LoVo (cell line): ENCODE measurements around the gene KRAS.

ENCODE experiments used
- DNase-seq: peaks from one replicate; pipeline ENCODE4 v3.0.0-alpha.2; 2016; ENCODE audit warnings: low spot score

The KRAS gene

GRCh38 chr12:25256005-25256404 is 5.3 kb upstream of the KRAS start:
- DNase-seq = no peak

GRCh38 chr12:25254271-25254880 is 3.6 kb upstream of the KRAS start:
- DNase-seq = no peak

- DNase-seq = no peak
Measured at GRCh38 chr12:25253371-25254068, 2.8 kb upstream of the KRAS start.

DNA sequence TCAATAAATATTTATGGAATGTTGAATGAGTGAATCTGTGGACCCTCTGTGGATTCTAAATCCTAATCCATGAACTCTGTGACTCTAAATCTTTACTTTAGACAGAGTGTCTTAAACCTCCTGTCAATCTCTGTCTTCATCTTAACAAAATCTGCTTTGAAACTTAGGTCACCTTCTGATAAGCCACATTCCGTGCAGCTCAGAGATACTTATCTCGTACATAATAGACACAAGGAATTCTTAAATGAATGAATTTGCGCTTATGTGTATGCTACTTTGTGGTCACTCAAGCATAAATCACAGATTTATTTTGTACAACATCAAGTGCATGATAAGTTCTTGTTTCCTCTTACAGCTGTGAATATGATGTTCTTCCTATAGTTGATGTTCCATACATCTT is 2.2 kb upstream of the KRAS start:
- no peak for DNase-seq

GRCh38 chr12:25251769-25252168 is 1.0 kb upstream of the KRAS start:
- no peak for DNase-seq

DNA sequence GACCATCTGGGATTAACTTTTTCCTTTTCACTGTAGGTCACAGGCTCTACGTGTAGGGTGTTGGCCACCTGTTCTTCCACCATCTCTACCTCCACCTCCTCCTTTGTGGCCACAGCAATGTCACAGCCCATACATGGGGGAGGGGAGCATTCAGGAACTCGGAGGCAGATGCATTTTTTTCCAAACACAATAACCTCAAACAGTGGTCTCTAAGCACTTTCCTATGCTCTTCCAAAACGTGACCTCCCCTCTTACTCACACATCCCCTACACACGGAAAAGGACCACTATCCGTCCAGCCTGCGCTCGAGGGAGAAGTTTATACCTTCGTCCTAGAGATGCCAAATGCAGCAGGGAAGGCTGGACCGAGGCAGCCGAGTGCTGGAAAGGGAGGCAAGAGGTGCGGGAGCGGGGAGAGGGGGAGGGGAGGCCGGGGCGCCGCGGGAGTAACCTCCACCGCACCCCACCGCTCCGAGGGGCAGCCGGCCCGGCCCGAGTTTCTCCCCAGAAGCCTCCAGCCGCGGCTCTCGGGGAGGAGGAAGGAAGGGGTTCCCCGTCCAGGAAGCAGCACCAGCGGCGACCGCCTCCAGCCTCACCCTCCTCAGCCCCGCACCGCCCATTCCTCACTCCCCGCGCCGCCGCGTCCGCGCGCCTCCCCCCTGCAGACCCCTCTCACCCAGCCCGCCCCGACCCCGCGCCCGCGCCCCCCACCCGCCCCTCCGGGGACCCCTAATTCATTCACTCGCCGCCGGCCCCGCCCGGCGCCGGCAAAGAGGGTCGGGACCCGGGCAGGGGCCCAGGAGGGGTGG is 594 bp downstream of the KRAS start:
- peak; percentile 48 for DNase-seq

DNA sequence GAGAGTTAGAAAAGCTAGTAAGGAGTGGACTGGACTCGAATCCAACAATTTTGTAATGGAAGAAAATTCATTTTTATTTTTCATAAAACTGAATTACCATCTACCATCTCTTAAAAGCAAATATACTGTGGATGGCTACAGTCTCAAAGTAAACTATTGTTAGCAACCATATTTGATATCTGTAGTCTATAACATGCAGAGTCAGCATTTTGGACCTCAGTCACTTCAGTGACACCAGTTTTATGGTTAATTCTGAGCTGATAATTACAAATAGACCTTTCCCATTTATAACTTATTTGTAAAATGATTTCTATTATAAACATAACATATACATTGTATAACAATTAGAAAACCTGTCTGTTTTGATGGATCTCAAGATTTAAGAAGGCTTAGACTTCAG is 2.0 kb downstream of the KRAS start:
- DNase-seq = no peak

DNA sequence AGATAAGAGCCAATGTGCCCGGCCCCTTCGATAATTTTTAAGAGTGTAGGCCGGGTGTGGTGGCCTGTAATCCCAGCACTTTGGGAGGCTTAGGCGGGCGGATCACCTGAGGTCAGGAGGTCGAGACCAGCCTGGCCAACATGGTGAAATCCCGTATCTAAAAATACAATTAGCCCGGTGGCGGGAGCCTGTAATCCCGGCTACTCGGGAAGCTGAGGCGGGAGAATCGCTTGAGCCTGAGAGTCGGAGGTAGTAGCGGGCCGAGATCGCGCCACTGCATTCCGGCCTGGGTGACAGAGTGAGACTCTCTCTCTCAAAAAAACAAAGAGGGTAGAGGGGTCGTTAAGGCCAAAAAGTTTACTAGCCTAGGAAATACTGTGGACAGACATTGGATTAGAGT is 2.6 kb downstream of the KRAS start:
- no peak for DNase-seq

- DNase-seq = no peak
Measured at GRCh38 chr12:25245491-25245890, 5.2 kb downstream of the KRAS start.

- no peak for DNase-seq
Measured at GRCh38 chr12:25243680-25243990, 7.1 kb downstream of the KRAS start.

GRCh38 chr12:25242981-25243679 is 7.6 kb downstream of the KRAS start:
- DNase-seq = no peak

DNA sequence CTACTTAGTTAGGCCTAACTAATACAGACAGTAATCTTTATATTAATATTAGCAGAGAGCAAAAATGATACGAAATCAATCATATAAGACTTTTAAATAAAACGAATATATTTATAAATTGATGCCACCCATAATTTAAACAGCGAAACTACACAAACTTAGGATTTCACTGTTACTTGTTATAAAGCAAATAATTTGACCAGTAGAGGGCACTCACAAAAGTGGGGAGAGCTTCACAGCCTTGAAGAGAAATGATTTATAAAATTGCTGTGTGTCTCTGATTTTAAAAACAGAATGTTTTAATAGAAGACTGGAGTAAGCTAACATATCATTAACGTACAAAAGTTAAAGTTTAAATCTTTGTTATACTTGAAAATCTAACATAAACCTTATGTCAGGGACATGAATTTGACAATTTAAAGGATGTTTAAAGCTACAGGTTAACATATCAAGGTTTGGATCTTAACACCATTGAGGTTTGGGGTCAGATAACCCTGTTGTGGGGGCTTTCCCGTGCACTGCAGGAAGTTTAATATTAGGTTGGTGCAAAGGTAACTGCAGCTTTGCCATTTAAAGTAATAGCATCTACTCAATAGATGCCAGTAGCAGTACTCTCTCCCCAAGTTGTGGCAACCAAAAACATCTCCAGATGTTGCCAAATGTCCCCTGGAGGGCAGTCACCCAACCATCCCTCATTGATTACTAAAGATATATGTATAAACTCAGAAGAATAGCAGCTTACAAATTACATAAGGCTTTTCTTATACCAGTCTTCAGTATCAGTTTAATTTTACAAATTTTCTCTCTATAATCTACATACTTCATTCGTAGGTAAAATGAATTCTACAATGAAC is 9.3 kb downstream of the KRAS start:
- peak; percentile 54 for DNase-seq

DNA sequence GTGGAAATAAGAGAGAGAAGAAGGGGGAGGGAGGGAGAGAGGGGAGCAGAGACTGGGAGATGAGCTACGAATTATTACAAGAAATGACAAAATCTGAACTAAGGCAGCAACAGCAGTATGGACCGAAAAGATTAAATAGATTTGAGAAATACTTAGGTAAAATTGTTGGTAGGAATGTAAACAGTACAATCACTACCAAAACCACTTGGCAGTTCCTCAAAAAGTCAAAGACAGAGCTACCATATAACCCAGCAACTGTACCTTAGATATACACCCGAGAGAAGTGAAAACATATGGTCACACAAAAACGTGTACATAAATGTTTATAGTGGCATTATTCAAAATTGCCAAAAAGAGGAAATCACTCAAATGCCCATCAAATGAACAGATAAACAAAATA is 14.1 kb downstream of the KRAS start:
- no peak for DNase-seq

DNA sequence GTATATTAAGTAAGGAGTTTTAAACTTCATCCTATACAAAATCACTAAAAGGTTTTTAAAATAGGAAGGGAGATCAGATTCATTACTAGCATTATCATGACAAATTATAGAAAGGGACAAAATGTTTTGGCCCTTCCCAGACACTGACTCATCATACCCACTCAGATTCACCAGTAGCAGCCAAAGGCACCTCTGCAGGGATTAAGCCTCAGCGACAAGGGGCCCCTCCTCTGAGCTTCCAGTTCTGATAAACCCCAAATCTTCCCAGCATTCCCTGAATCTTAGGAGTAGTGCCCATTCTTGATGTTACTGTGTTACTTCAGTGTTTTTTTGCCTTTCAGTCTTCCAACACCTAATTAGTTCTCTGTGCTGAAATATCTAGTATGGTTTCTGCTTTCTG is 14.5 kb downstream of the KRAS start:
- DNase-seq = no peak

GRCh38 chr12:25213338-25213737 is 37.4 kb downstream of the KRAS start:
- no peak for DNase-seq

GRCh38 chr12:25208554-25208953 is 42.2 kb downstream of the KRAS start:
- DNase-seq = no peak

- no peak for DNase-seq
Measured at GRCh38 chr12:25207846-25208245, 42.9 kb downstream of the KRAS start.

DNA sequence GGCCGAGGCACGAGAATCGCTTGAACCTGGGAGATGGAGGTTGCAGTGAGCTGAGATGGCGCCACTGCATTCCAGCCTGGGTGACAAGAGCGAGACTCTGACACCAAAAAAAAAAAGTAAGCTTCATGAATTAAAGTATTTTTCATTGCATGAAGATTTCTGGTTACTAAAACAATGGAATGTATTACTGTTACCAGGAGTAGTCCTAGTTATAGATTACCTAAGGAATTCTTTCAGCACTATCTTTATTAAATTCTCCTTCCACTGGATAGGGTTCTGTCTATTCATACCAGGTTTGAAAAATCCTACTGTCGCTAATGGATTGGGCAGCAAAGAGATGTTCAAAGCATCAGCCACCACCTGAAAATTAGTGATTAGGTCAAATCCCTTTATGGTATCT is 43.3 kb downstream of the KRAS start:
- no peak for DNase-seq

DNA sequence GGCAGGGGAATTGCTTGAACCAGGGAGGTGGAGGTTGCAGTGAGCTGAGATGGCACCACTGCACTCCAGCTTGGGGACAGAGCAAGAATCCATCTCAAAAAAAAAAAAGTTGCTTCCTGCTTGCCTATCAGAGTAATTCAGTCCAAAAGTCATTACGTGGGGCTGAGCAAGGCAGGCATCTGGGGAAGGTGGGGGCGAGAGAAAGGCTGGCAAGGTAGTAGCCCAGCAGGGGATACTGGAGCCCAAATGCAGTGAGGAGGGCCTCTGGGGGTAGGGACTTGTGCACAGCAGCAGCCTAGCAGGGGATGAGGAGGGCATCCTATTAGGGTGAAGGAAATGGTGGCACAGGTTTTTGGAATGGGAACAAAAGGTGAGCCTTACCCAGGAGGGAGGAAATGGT is 48.6 kb downstream of the KRAS start:
- DNase-seq = no peak

GRCh38 chr12:25200703-25201102 is 50.0 kb downstream of the KRAS start:
- no peak for DNase-seq

DNA sequence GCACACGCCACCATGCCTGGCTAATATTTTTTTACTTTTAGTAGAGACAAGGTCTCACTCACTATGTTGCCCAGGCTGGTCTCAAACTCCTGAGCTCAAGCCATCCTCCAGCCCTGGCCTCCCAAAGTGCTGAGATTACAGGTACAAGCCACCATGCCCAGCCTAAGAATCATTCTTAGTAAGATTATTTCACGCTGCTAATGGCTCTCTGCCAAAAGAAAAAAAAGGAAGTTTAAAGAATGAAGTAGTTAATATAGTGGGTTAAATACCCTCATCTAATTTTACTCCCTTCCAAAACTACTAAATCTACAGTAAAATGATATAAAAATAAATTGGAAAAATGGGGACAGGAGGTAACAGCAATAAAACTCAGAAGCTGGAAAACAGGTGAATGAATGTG is 53.1 kb downstream of the KRAS start:
- DNase-seq = no peak
